ENCODE data around the gene C1QTNF1.

Gene C1QTNF1

GRCh38 chr17:79088997-79089328 lies 65.0 kb downstream of the C1QTNF1 start:
- TF ChIP-seq, protein P1, sequence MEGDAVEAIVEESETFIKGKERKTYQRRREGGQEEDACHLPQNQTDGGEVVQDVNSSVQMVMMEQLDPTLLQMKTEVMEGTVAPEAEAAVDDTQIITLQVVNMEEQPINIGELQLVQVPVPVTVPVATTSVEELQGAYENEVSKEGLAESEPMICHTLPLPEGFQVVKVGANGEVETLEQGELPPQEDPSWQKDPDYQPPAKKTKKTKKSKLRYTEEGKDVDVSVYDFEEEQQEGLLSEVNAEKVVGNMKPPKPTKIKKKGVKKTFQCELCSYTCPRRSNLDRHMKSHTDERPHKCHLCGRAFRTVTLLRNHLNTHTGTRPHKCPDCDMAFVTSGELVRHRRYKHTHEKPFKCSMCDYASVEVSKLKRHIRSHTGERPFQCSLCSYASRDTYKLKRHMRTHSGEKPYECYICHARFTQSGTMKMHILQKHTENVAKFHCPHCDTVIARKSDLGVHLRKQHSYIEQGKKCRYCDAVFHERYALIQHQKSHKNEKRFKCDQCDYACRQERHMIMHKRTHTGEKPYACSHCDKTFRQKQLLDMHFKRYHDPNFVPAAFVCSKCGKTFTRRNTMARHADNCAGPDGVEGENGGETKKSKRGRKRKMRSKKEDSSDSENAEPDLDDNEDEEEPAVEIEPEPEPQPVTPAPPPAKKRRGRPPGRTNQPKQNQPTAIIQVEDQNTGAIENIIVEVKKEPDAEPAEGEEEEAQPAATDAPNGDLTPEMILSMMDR (IDR thresholded peaks at IDR 0.05; ENCODE audit: low read depth, low read length), result no peak

GRCh38 chr17:79089720-79090442 lies 65.9 kb downstream of the C1QTNF1 start:
- DNase-seq, result peak; percentile 71
- Histone ChIP-seq H3K4me3 (ENCODE audit: low read depth, low read length) (no peak overlapping the region), H3K27me3 (ENCODE audit: insufficient read depth, low read depth, severe bottlenecking) (no peaks in the 10 kb centered on the region), H3K36me3 (peaks cover 46% of the 10 kb centered on the region), H3K9me3 (ENCODE audit: severe bottlenecking) (no peaks in the 10 kb centered on the region), H3K27ac (peak overlapping the region; percentile 8)
- TF ChIP-seq, protein P1 (IDR thresholded peaks at IDR 0.05; ENCODE audit: low read depth, low read length), result no peak

More at GRCh38 chr17:79088997-79089328, 65.0 kb downstream of the C1QTNF1 start:
- Histone ChIP-seq H3K36me3 (peaks cover 51% of the 10 kb centered on the region), H3K9me3 (ENCODE audit: severe bottlenecking) (no peaks in the 10 kb centered on the region), H3K27ac (no peak overlapping the region; the same call in 1 of the 2 replicates), H3K4me3 (ENCODE audit: low read depth, low read length) (no peak overlapping the region), H3K27me3 (ENCODE audit: insufficient read depth, low read depth, severe bottlenecking) (no peaks in the 10 kb centered on the region)
- DNase-seq, result no peak

GRCh38 chr17:79090443-79091225 lies 66.7 kb downstream of the C1QTNF1 start:
- TF ChIP-seq, protein P1 (IDR thresholded peaks at IDR 0.05; ENCODE audit: low read depth, low read length), result no peak
- H3K27me3 ChIP-seq (ENCODE audit: insufficient read depth, low read depth, severe bottlenecking), result no peaks in the 10 kb centered on the region
- no peak overlapping the region for H3K4me3 ChIP-seq (ENCODE audit: low read depth, low read length)
- H3K9me3 ChIP-seq (ENCODE audit: severe bottlenecking), result no peaks in the 10 kb centered on the region
- H3K36me3 ChIP-seq, result peaks cover 44% of the 10 kb centered on the region
- DNase-seq, result no peak
- peak overlapping the region; percentile 24 for H3K27ac ChIP-seq

GRCh38 chr17:79091226-79091670 lies 67.3 kb downstream of the C1QTNF1 start:
- peak overlapping the region; percentile 28 for H3K27ac ChIP-seq
- no peak for DNase-seq
- H3K4me3 ChIP-seq (ENCODE audit: low read depth, low read length), result no peak overlapping the region
- H3K27me3 ChIP-seq (ENCODE audit: insufficient read depth, low read depth, severe bottlenecking), result no peaks in the 10 kb centered on the region
- TF ChIP-seq, protein P1 (IDR thresholded peaks at IDR 0.05; ENCODE audit: low read depth, low read length), result no peak
- H3K36me3 ChIP-seq, result peaks cover 43% of the 10 kb centered on the region
- no peaks in the 10 kb centered on the region for H3K9me3 ChIP-seq (ENCODE audit: severe bottlenecking)

- no peaks in the 10 kb centered on the region for H3K27me3 ChIP-seq (ENCODE audit: insufficient read depth, low read depth, severe bottlenecking)
- H3K36me3 ChIP-seq, result peaks cover 31% of the 10 kb centered on the region
- H3K4me3 ChIP-seq (ENCODE audit: low read depth, low read length), result no peak overlapping the region
- no peak for DNase-seq
- H3K9me3 ChIP-seq (ENCODE audit: severe bottlenecking), result no peaks in the 10 kb centered on the region
- no peak overlapping the region for H3K27ac ChIP-seq
- TF ChIP-seq, protein P1 (IDR thresholded peaks at IDR 0.05; ENCODE audit: low read depth, low read length), result no peak
Observed at GRCh38 chr17:79092567-79092966, 68.6 kb downstream of the C1QTNF1 start.

All from WERI-Rb-1 (cell line).